ENCODE data around the gene LGALS7B.
"Not testable (repeated sequence)": the region's sequence is repeated elsewhere in the genome, so short reads cannot be mapped to it uniquely, and the experiment has no call there.

Gene LGALS7B

DNA sequence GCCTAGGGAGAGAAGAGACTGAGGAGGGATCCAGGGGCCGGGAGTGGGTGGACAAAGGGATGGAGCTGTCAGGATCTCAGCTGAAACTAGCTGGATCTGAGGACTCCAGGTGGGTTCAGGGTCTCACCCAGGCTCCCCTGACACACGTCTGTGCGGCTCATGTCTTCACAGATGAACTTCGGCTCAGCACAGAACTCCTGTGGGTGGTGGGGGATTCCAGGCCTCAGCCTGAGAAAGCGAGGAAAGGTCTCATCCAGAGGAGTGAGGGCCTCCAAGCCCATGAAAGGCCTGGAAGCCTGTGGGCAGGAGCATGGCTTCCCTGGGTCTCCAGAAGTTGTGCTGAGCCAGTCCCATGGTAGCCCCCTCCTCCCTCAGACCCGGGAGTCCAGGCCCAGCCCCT lies 46.1 kb upstream of the LGALS7B start:
- TF ChIP-seq, protein P1, sequence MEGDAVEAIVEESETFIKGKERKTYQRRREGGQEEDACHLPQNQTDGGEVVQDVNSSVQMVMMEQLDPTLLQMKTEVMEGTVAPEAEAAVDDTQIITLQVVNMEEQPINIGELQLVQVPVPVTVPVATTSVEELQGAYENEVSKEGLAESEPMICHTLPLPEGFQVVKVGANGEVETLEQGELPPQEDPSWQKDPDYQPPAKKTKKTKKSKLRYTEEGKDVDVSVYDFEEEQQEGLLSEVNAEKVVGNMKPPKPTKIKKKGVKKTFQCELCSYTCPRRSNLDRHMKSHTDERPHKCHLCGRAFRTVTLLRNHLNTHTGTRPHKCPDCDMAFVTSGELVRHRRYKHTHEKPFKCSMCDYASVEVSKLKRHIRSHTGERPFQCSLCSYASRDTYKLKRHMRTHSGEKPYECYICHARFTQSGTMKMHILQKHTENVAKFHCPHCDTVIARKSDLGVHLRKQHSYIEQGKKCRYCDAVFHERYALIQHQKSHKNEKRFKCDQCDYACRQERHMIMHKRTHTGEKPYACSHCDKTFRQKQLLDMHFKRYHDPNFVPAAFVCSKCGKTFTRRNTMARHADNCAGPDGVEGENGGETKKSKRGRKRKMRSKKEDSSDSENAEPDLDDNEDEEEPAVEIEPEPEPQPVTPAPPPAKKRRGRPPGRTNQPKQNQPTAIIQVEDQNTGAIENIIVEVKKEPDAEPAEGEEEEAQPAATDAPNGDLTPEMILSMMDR (conservative IDR thresholded peaks at IDR 0.05; ENCODE audit: low read length), result no peak
- H3K4me3 ChIP-seq (ENCODE audit: low read length), result no peak overlapping the region
- no peak for DNase-seq (ENCODE audit: low read depth)

DNA sequence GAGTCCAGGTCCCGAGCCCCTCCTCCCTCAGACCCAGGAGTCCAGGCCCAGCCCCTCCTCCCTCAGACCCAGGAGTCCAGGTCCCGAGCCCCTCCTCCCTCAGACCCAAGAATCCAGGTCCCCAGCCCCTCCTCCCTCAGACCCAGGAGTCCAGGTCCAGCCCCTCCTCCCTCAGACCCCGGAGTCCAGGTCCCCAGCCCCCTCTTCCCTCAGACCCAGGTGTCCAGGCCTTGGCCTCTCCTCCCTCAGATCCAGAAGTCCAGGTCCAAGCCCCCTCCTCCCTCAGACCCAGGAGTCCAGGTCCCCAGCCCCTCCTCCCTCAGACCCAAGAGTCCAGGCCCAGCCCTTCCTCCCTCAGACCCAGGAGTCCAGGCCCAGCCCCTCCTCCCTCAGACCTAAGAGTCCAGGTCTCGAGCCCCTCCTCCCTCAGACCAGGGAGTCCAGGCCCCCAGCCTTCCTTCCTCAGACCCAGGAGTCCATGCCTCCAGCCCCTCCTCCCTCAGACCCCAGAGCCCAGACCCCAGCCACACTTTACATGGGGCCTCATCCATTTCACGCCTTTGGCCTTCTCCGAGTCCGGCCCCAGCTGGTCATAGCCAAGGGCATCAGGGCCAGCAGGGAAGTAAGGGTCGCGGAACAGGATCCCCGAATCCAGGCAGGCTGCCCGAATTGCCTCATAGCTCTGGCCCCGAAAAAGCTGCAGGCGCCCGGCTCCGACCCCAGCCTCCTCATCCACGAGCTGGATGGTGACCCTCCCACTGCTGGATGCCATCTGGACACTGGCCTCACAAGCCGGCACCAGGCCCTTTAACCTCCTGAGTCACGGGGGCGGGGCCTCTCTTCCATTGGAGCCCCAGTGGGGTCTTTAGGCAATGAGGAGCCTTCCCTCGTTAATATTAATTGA lies 45.4 kb upstream of the LGALS7B start:
- TF ChIP-seq, protein P1 (conservative IDR thresholded peaks at IDR 0.05; ENCODE audit: low read length), result no peak
- DNase-seq (ENCODE audit: low read depth), result no peak
- H3K4me3 ChIP-seq (ENCODE audit: low read length), result no peak overlapping the region

- no peak for DNase-seq (ENCODE audit: low read depth)
- TF ChIP-seq, protein P1 (conservative IDR thresholded peaks at IDR 0.05; ENCODE audit: low read length), result no peak
- H3K4me3 ChIP-seq (ENCODE audit: low read length), result no peak within 1 kb of the TSS
Observed at GRCh38 chr19:38744298-38744681, 44.7 kb upstream of the LGALS7B start, which contains the start of gene CAPN12. CAPN12 (minus strand) TSS chr19:38744474; CDS start chr19:38744165, 309 bp downstream.

- TF ChIP-seq, protein P1 (conservative IDR thresholded peaks at IDR 0.05; ENCODE audit: low read length), result no peak
- H3K4me3 ChIP-seq (ENCODE audit: low read length), result no peak overlapping the region
- no peak for DNase-seq (ENCODE audit: low read depth)
Observed at GRCh38 chr19:38744874-38745273, 44.1 kb upstream of the LGALS7B start.

DNA sequence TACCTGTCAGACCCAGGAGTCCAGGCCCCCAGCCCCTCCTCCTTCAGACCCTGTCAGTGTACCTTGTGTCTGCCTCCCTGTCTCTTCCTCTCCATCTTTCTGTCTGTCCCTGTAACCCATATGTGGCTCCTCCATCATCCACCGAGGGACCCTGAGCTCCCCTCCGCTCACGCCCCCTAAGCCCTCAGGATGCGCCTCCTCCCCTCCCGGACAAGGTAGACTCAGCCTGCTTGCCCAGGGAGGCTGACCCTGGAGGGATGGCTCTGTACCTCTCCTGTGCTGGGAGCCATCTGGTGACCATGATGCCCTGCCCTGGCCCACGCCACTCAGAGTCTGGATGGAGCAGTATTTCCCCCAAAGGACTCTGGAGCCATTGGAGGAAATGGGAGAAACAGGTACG lies 43.7 kb upstream of the LGALS7B start:
- DNase-seq (ENCODE audit: low read depth), result no peak
- TF ChIP-seq, protein P1 (conservative IDR thresholded peaks at IDR 0.05; ENCODE audit: low read length), result no peak
- no peak overlapping the region for H3K4me3 ChIP-seq (ENCODE audit: low read length)

DNA sequence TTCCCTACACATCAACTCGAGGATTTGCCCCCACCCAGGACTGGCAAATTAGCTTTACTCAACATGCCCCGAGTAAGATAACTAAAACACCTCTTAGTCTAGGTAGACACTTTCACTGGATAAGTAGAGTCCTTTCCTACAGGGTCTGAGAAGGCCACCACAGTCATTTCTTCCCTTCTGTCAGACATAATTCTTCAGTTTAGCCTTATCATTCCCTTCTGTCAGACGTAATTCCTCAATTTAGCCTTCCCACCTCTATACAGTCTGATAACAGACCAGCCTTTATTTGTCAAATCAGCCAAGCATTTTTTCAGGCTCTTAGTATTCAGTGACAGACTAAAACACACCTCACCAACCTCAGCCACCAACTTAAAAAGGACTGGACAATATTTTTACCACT lies 35.2 kb upstream of the LGALS7B start:
- DNase-seq (ENCODE audit: low read depth); H3K4me3 ChIP-seq (ENCODE audit: low read length): not testable (repeated sequence)

- DNase-seq (ENCODE audit: low read depth); H3K4me3 ChIP-seq (ENCODE audit: low read length): not testable (repeated sequence)
Observed at GRCh38 chr19:38754196-38754595, 34.8 kb upstream of the LGALS7B start.

DNA sequence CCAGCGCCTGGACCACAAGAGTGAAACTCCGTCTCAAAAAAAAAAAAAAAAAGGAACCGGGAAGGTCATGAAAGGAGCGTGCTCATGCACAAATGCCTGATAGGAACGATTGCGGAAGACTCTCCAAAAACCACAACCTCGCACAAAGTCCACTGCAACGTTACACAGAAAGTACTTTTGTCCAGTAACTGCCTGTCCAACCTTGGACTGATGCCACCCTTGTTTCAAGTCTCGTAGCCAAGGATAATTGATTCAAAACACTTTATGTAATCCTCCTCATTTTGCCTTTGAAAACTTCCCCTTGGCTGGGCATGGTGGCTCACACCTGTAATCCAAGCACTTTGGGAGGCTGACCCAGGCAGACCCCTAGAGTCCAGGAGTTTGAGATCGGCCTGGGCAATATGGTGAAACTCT lies 29.4 kb upstream of the LGALS7B start:
- H3K4me3 ChIP-seq (ENCODE audit: low read length), result no peak overlapping the region
- DNase-seq (ENCODE audit: low read depth), result no peak
- TF ChIP-seq, protein P1 (conservative IDR thresholded peaks at IDR 0.05; ENCODE audit: low read length), result no peak

GRCh38 chr19:38760805-38761517 lies 28.0 kb upstream of the LGALS7B start:
- not testable (repeated sequence) for DNase-seq (ENCODE audit: low read depth); H3K4me3 ChIP-seq (ENCODE audit: low read length)

DNA sequence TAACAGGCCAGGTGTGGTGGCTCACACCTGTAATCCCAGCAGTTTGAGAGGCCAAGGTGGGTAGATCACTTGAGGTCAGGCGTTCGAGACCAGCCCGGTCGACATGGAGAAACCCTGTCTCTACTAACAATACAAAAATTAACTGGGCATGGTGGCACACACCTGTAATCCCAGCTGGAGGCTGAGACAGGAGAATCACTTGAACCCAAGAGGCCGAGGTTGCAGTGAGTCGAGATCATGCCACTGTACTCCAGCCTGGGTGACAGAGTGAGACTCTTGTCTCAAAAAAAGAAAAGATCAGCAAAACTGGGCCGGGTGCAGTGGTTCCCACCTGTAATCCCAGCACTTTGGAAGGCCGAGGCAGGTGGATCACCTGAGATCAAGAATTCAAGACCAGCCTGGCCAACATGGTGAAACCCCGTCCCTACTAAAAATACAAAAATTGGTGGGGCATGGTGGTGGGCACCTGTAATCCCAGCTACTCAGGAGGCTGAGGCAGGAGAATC lies 27.1 kb upstream of the LGALS7B start:
- not testable (repeated sequence) for H3K4me3 ChIP-seq (ENCODE audit: low read length)

More for the DNA sequence above, 27.1 kb upstream of the LGALS7B start:
- DNase-seq (ENCODE audit: low read depth), result not testable (repeated sequence)

Data from AG10803 (cell line).